ENCODE data around the gene ATPAF1.

The ATPAF1 gene

DNA sequence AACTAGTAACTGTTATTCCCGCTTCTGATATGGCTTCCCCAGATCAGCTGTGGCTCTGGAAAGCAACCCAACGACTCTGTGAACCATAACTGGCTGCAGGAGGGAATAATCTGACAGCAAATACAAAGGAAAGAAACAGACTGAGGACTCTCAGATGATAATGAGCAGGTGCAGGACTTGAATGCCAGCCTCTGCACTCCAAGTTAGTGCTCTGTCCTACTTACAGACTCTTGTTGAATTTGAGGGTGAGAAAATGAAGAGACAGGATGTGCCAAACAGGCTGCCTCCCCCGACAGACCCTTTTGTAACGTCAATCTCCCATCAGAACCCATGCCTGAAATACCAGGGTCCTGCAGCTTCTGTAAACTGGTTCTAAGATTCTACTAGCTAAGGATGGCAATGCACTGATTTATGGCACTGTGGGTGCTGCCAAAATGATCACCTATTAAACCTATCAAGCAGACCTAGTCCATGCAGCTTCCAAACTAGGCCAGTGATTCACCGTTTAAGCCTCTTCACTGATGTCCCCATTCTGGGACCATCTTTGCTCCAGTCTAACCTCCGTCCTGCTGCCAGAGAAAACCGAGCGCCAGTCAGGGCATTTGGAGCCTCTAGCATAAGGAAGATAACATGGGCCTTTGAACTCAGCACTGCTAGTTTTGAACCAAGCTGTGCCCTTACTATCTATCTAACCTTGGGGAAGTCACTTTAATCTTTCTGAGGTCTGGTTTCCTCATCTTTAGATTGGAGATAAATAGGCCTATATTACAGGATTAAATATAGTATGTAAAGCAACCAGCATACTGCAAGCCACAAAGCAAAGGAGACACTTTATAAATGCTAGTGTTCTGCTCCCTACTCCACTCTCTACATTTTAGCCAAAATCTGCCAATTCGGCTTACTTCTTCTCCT is 68.8 kb downstream of the ATPAF1 start:
- no peak for TF ChIP-seq CTCF (IDR thresholded peaks at IDR 0.05)
- no peaks in the 10 kb centered on the region for H3K27me3 ChIP-seq (ENCODE audit: control insufficient read depth, insufficient read depth, low read length)
- H3K79me2 ChIP-seq, result no peaks in the 10 kb centered on the region
- H3K36me3 ChIP-seq (ENCODE audit: control insufficient read depth, insufficient read depth, low read length), result no peaks in the 10 kb centered on the region
- no peak overlapping the region for H2AFZ ChIP-seq
- no peak overlapping the region for H3K27ac ChIP-seq
- no peaks in the 10 kb centered on the region for H3K9me3 ChIP-seq (ENCODE audit: control insufficient read depth, low read length)
- peaks cover 6% of the 10 kb centered on the region for H3K4me1 ChIP-seq
- no peak overlapping the region for H3K9ac ChIP-seq
- no peak overlapping the region for H3K4me2 ChIP-seq (ENCODE audit: low read length)
- no peak overlapping the region for H3K4me3 ChIP-seq (ENCODE audit: low read depth, low read length)

DNA sequence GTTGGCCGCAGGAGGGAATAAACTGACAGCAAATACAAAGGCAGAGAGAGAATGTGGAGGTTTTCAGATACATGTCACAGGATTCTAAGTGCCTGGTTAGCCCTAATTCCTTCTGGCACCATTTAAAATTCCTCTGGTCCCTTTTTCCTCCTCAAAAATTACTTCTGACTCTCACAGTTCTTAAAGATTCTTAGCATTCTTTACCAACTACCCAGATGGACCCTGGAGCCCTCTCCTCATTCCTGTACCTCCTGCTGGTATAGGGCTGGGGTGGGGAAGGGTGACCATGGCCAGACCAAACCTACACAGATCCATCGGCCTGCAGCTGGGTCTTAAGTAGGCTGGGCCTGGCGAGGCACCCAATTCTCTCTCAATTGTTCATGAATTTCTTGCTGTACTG is 71.3 kb downstream of the ATPAF1 start:
- H3K27ac ChIP-seq, result no peak overlapping the region
- no peaks in the 10 kb centered on the region for H3K4me1 ChIP-seq
- no peaks in the 10 kb centered on the region for H3K79me2 ChIP-seq
- H3K27me3 ChIP-seq (ENCODE audit: control insufficient read depth, insufficient read depth, low read length), result no peaks in the 10 kb centered on the region
- no peak overlapping the region for H3K4me3 ChIP-seq (ENCODE audit: low read depth, low read length)
- H3K4me2 ChIP-seq (ENCODE audit: low read length), result no peak overlapping the region
- no peaks in the 10 kb centered on the region for H3K9me3 ChIP-seq (ENCODE audit: control insufficient read depth, low read length)
- H2AFZ ChIP-seq, result no peak overlapping the region
- no peak for TF ChIP-seq CTCF (IDR thresholded peaks at IDR 0.05)
- no peaks in the 10 kb centered on the region for H3K36me3 ChIP-seq (ENCODE audit: control insufficient read depth, insufficient read depth, low read length)
- H3K9ac ChIP-seq, result no peak overlapping the region

DNA sequence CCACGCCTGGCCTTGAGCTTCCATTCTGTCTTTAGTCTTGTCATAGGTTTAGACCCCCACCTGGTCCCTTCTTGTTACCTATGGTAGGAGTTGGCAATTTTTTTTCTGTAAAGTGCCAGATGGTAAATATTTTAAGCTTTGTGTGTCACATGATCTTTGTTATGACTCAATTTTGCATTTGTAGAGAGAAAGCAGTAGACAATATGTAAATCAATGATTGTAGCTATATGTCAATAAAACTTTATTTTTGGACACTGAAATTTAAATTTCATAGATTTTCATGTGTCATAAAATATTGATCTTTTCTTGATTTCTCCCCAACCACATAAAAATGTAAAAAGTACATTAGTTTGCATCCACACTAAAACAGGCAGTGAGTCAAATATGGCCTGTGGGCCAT is 72.1 kb downstream of the ATPAF1 start:
- no peaks in the 10 kb centered on the region for H3K4me1 ChIP-seq
- no peak overlapping the region for H3K9ac ChIP-seq
- no peaks in the 10 kb centered on the region for H3K27me3 ChIP-seq (ENCODE audit: control insufficient read depth, insufficient read depth, low read length)
- no peak overlapping the region for H3K27ac ChIP-seq
- no peaks in the 10 kb centered on the region for H3K9me3 ChIP-seq (ENCODE audit: control insufficient read depth, low read length)
- H3K4me2 ChIP-seq (ENCODE audit: low read length), result no peak overlapping the region
- TF ChIP-seq CTCF (IDR thresholded peaks at IDR 0.05), result no peak
- H3K79me2 ChIP-seq, result no peaks in the 10 kb centered on the region
- H3K36me3 ChIP-seq (ENCODE audit: control insufficient read depth, insufficient read depth, low read length), result no peaks in the 10 kb centered on the region
- no peak overlapping the region for H2AFZ ChIP-seq
- H3K4me3 ChIP-seq (ENCODE audit: low read depth, low read length), result no peak overlapping the region

DNA sequence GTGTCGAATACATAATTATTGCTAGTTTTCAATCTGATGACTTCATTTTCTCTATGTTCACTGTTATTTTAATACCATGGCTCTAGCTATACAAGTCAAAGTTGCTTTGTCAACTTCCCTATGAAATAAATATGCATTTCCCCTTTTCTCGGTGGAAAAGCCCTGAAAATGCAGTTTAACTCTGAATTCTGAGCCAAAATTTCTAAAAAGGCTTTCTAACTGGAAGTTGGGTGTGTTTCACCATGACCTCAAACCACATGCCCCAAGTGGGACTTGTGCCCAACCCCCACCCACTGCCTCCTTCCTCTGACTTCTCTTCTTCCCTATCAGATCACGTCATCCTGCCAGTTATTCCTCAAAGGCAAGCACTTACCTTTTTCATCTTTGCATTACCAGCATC is 73.0 kb downstream of the ATPAF1 start:
- no peak overlapping the region for H3K9ac ChIP-seq
- H3K4me2 ChIP-seq (ENCODE audit: low read length), result no peak overlapping the region
- H3K4me3 ChIP-seq (ENCODE audit: low read depth, low read length), result no peak overlapping the region
- no peak overlapping the region for H2AFZ ChIP-seq
- H3K4me1 ChIP-seq, result no peaks in the 10 kb centered on the region
- no peaks in the 10 kb centered on the region for H3K9me3 ChIP-seq (ENCODE audit: control insufficient read depth, low read length)
- no peaks in the 10 kb centered on the region for H3K36me3 ChIP-seq (ENCODE audit: control insufficient read depth, insufficient read depth, low read length)
- TF ChIP-seq CTCF (IDR thresholded peaks at IDR 0.05), result no peak
- H3K79me2 ChIP-seq, result no peaks in the 10 kb centered on the region
- no peaks in the 10 kb centered on the region for H3K27me3 ChIP-seq (ENCODE audit: control insufficient read depth, insufficient read depth, low read length)
- no peak overlapping the region for H3K27ac ChIP-seq

GRCh38 chr1:46594063-46594462 is 74.1 kb downstream of the ATPAF1 start:
- TF ChIP-seq CTCF (IDR thresholded peaks at IDR 0.05), result no peak
- H2AFZ ChIP-seq, result no peak overlapping the region
- H3K4me2 ChIP-seq (ENCODE audit: low read length), result no peak overlapping the region
- H3K27ac ChIP-seq, result no peak overlapping the region
- H3K9ac ChIP-seq, result no peak overlapping the region
- no peaks in the 10 kb centered on the region for H3K36me3 ChIP-seq (ENCODE audit: control insufficient read depth, insufficient read depth, low read length)
- H3K4me1 ChIP-seq, result no peaks in the 10 kb centered on the region
- H3K9me3 ChIP-seq (ENCODE audit: control insufficient read depth, low read length), result no peaks in the 10 kb centered on the region
- no peaks in the 10 kb centered on the region for H3K79me2 ChIP-seq
- H3K27me3 ChIP-seq (ENCODE audit: control insufficient read depth, insufficient read depth, low read length), result no peaks in the 10 kb centered on the region
- no peak overlapping the region for H3K4me3 ChIP-seq (ENCODE audit: low read depth, low read length)

All from parathyroid adenoma (tissue), 2 donors.